OCI-M1 (cell line): ENCODE data around the gene CMPK1.
A peak's percentile ranks its signal among the peaks of the same experiment; 100 is the strongest.

ENCODE experiments used
- DNase-seq: peaks from one replicate; lab custom pipeline; 2025; lab: John Stamatoyannopoulos, UW

Gene CMPK1

GRCh38 chr1:47424336-47424982, 90.9 kb downstream of the CMPK1 start:
- peak; percentile 63 for DNase-seq
